ENCODE data around the gene CPAMD8. TPM values are rescaled to one million over a fixed set of nuclear protein-coding genes. Genes with fewer than 3 reads are reported as not detected.

CPAMD8 gene
- total RNA-seq, 6 experiments from 2014 or later, result 0.11 to 0.20 (median 0.14) TPM; not detected in 1

DNA sequence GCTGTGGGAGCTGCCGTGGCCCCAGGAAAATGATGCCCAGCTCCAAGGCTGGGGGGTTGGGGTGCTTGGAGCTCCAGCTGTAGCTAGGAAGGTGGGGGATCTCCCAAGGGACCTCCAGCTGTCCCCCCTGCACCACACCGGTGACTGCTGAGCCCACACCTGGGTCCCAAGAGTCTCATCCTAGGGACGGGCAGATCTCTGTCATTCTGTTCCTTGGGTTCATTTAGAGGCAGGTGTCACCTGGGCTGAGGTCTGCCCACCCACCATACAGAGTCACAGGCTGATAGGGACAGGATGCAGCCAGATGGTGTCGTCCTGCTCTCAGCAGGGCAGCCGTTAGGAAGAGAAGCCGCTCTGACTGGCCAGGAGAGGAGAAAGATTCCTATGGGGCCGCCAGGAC, 132.5 kb downstream of the CPAMD8 start:
- Mint-ChIP-seq H3K36me3 (ENCODE audit: low read depth) (no peaks in the 10 kb centered on the region; the same call in 1 of the 2 replicates), H3K9me3 (no peaks in the 10 kb centered on the region), H3K4me1 (ENCODE audit: low read depth) (no peaks in the 10 kb centered on the region), H3K27ac (no peak overlapping the region), H3K27me3 (ENCODE audit: insufficient read depth) (peaks cover 24% of the 10 kb centered on the region), H3K4me3 (no peak overlapping the region)
- no peak for DNase-seq
- TF ChIP-seq, protein P1, sequence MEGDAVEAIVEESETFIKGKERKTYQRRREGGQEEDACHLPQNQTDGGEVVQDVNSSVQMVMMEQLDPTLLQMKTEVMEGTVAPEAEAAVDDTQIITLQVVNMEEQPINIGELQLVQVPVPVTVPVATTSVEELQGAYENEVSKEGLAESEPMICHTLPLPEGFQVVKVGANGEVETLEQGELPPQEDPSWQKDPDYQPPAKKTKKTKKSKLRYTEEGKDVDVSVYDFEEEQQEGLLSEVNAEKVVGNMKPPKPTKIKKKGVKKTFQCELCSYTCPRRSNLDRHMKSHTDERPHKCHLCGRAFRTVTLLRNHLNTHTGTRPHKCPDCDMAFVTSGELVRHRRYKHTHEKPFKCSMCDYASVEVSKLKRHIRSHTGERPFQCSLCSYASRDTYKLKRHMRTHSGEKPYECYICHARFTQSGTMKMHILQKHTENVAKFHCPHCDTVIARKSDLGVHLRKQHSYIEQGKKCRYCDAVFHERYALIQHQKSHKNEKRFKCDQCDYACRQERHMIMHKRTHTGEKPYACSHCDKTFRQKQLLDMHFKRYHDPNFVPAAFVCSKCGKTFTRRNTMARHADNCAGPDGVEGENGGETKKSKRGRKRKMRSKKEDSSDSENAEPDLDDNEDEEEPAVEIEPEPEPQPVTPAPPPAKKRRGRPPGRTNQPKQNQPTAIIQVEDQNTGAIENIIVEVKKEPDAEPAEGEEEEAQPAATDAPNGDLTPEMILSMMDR (IDR thresholded peaks at IDR 0.05), result no peak

DNA sequence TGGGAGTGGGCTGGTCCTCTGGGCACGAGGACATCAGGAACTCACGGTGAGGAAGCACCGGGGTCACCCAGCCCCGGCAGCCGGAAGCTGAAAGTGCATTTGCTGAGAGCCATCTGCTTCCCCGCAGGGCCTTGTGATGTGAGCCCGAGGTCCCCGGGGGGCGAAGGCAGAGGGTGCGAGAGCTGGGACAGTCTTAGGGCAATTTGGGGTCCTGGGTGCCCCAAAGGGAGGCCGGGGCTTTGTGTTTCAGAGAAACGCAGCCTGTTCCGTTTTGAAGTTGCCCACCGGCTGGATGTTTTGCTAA, 133.0 kb downstream of the CPAMD8 start:
- no peak for DNase-seq
- H3K4me3 Mint-ChIP-seq, result no peak overlapping the region

DNA sequence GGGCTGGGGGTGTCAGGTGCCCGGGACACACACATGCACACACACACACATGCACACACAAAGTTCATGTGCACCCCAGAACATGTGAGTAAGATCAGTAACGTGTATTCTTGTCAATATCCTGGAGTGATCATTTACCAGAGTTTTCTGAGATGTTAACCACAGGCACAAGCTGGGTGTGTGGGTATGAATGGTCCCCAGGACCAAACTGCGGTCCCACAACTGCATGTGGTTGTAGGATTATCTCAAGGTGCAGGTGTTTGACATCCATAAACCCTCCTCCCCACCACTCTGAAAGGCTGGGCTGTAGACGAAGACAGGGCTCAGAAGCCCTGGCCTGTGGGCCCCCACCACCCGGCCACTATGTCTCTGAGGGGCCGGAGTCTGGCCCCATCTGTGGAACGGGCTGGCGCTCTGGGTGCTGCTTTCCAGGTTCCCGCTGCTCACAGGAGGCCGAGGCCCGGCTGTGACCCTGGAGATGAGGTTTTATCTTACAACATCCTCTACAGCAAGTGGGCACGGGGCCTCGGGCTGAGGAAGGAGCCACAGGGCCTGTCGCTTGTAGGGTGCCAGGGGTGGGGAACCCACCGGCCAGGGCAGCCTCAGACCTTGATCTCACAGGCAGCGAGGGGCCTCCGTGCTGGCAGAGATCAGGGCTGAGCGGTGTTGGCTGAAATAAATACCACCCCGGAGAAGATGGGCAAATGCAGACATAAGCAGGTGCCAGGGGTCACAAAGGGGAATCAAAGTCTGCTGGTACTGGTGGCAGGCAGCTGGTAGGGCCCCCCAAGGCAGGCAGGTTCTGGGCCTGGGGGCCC, 133.5 kb downstream of the CPAMD8 start:
- Mint-ChIP-seq H3K27ac (no peak overlapping the region), H3K4me3 (no peak overlapping the region), H3K36me3 (ENCODE audit: low read depth) (no peaks in the 10 kb centered on the region), H3K9me3 (no peaks in the 10 kb centered on the region), H3K27me3 (ENCODE audit: insufficient read depth) (peaks cover 17% of the 10 kb centered on the region), H3K4me1 (ENCODE audit: low read depth) (no peaks in the 10 kb centered on the region)
- TF ChIP-seq, protein P1 (IDR thresholded peaks at IDR 0.05), result no peak
- DNase-seq, result no peak

More for the DNA sequence above, 133.0 kb downstream of the CPAMD8 start:
- Mint-ChIP-seq H3K4me1 (ENCODE audit: low read depth) (no peaks in the 10 kb centered on the region), H3K27ac (no peak overlapping the region), H3K36me3 (ENCODE audit: low read depth) (no peaks in the 10 kb centered on the region; the same call in 1 of the 2 replicates), H3K27me3 (ENCODE audit: insufficient read depth) (peaks cover 22% of the 10 kb centered on the region), H3K9me3 (no peaks in the 10 kb centered on the region)
- TF ChIP-seq, protein P1 (IDR thresholded peaks at IDR 0.05), result no peak

DNA sequence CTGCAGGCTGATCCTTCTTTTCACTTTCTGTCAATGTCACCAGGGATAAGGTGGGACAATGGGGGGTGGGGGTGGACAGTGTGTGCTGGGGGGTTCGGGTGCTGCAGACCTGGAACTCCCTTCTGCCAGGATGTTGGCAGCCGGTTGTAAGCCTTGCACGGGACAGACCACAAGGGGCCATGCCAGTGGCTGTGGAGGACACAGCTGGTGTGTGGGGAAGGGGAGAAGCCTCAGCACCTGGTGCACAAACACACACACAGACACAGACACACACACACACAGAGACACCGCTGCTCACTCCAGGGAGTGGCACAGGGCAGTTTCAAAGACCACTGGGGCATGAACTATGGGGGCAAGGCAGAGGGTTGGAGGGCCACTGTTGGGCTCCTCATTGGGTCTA, 134.2 kb downstream of the CPAMD8 start:
- Mint-ChIP-seq H3K27ac (no peak overlapping the region), H3K4me1 (ENCODE audit: low read depth) (no peaks in the 10 kb centered on the region), H3K9me3 (no peaks in the 10 kb centered on the region), H3K27me3 (ENCODE audit: insufficient read depth) (peaks cover 16% of the 10 kb centered on the region), H3K36me3 (ENCODE audit: low read depth) (no peaks in the 10 kb centered on the region), H3K4me3 (no peak overlapping the region)
- TF ChIP-seq, protein P1 (IDR thresholded peaks at IDR 0.05), result no peak
- DNase-seq, result no peak

DNA sequence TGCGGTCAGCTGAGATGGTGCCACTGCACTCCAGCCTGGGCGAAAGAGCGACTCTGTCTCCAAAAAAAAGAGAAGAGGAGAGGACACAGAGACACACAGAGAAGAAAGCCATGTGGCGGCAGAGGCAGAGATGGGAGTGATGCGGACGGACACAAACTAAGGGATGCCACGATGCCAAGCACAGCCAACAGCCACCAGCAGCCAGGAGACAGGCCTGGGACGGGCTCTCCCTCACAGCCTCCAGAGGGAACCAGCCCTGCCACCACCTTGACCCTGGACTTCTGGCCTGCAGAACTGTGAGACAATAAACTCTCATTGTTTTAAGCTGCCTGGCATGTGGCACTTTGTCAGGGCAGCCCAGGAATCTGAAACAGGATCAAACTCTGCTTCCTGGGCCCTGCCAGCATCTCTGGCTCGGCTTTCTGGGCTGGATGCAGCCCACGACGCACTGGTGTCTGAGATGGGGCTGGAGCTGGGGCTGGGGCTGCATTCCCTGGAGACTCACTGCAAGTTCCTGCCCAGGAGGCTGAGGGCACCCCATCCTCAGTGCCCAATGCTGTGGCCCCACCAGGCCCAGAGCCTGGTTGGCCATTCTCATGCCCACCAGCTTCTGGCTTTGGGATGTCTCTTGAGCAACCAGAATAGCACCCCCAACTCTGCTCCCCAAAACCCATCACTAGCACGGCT, 134.8 kb downstream of the CPAMD8 start:
- H3K4me3 Mint-ChIP-seq, result no peak overlapping the region
- DNase-seq, result no peak
- H3K27me3 Mint-ChIP-seq (ENCODE audit: insufficient read depth), result peaks cover 17% of the 10 kb centered on the region
- H3K9me3 Mint-ChIP-seq, result no peaks in the 10 kb centered on the region
- no peaks in the 10 kb centered on the region for H3K4me1 Mint-ChIP-seq (ENCODE audit: low read depth)
- no peaks in the 10 kb centered on the region for H3K36me3 Mint-ChIP-seq (ENCODE audit: low read depth)
- TF ChIP-seq, protein P1 (IDR thresholded peaks at IDR 0.05), result no peak
- no peak overlapping the region for H3K27ac Mint-ChIP-seq

Measured in HFFc6 (cell line).